ENCODE data around the gene TGFA. TPM values are rescaled to one million over a fixed set of nuclear protein-coding genes. Genes with fewer than 3 reads are reported as not detected.

Gene TGFA
- total RNA-seq, 4 donors from 2014 or later = 15.8 to 75.8 (median 52.0) TPM

DNA sequence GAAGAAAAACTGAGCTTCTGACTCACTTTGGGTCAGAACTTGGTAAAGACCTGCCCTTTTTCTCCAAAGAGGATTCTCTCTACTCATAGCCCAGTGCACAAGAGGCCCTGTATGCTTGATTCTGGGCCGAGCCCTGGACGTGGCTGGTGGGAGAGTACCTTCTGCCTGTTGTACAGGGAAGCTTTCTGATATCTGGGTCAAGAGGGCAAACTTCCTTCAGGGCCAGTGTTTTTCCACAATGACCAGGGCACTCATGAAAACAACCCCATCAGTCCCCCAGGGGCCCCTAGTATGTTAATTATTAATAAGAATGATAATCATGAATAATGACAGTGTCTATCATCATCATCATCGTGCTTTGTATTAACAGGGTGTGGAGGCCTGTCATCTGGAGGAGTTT is 90.0 kb downstream of the TGFA start:
- Histone ChIP-seq H3K4me1 (peaks cover 0 to 5% (median 0%) of the 10 kb centered on the region in 3 donors), H3K36me3 (peaks cover 0 to 38% (median 0%) of the 10 kb centered on the region in 3 donors), H3K4me3 (no peak overlapping the region), H3K27me3 (no peaks in the 10 kb centered on the region), H3K27ac (no peak overlapping the region), H3K9me3 (no peaks in the 10 kb centered on the region)
- TF ChIP-seq POLR2A (IDR thresholded peaks at IDR 0.05) = no peak
- TF ChIP-seq, protein P1, sequence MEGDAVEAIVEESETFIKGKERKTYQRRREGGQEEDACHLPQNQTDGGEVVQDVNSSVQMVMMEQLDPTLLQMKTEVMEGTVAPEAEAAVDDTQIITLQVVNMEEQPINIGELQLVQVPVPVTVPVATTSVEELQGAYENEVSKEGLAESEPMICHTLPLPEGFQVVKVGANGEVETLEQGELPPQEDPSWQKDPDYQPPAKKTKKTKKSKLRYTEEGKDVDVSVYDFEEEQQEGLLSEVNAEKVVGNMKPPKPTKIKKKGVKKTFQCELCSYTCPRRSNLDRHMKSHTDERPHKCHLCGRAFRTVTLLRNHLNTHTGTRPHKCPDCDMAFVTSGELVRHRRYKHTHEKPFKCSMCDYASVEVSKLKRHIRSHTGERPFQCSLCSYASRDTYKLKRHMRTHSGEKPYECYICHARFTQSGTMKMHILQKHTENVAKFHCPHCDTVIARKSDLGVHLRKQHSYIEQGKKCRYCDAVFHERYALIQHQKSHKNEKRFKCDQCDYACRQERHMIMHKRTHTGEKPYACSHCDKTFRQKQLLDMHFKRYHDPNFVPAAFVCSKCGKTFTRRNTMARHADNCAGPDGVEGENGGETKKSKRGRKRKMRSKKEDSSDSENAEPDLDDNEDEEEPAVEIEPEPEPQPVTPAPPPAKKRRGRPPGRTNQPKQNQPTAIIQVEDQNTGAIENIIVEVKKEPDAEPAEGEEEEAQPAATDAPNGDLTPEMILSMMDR (IDR thresholded peaks at IDR 0.05) = no peak
- WGBS, 2 donors = 82 to 85% methylated on average over 2 to 3 of the region's 3 CpGs
- DNase-seq = no peak
- intact Hi-C loops (cut with DNase I) = no loop called here

DNA sequence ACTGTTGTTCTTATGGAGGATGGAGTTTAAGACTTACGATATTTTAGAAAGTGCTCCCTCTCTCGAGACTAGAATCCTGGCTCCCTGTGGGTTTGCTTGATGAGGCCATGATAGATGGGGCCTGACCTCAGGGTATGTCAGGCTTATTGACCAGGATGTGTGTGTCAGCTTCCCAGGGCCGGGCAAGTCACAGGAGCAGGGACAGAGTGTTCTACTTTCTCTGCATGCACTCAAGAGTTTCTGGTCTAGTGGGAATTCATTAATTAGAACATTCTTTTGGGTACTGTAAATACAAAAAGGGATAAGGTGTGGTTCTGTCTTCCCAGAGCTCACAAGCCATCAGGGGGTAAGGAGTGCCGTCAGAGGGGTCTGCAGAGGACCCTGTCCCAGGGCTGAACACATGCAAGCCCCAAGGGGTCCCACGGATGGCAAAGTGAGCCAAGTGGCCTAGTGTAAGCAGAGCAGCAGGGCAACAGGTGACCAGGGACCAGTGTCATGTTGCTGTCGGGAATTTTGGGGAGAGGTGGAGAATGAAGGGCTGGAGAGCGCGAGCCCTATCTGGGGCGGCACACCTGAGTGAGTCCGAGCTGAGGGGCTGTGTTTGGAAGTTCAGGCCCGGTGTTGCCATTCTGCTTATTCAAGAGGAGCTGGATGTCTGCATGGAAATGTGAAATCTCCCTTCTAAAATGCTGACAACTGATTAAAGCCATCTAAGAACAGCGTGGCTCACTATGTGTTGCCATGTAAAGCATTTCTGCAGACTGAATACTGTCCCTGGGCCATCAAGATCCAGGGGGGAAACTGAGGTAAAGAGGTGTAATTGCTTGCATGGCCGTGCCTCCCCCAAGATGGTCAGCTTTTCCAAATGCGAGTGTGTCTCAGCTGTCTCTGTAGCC is 91.4 kb downstream of the TGFA start:
- Histone ChIP-seq H3K36me3 (peaks cover 0 to 38% (median 0%) of the 10 kb centered on the region in 3 donors), H3K9me3 (no peaks in the 10 kb centered on the region), H3K27ac (no peak overlapping the region), H3K4me1 (peaks cover 0 to 5% (median 0%) of the 10 kb centered on the region in 3 donors), H3K27me3 (no peaks in the 10 kb centered on the region), H3K4me3 (no peak overlapping the region)
- intact Hi-C loops (cut with DNase I) = no loop called here
- TF ChIP-seq, protein P1 (IDR thresholded peaks at IDR 0.05) = no peak
- TF ChIP-seq POLR2A (IDR thresholded peaks at IDR 0.05) = no peak
- WGBS, 2 donors = 79 to 83% methylated on average over 11 to 13 of the region's 14 CpGs
- DNase-seq = no peak

DNA sequence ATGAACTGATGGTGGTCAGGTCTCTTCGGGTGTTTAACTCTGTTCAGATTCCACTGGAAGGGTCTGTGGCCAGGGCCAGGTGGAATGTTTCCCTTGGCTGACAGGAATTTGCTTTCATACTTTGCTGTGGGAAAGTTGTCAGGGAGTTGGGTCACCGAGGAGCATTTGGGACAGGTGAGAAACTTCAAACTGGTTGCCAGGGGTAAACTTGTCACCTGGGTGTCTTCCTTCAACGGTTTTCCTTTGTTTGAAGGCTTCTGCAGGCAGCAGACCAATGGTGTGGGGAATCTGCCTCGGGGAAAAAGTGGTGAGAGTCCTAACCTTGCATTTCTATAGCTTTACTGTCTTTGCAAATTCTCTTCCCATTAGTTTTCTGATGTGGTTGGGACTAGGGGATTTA is 92.2 kb downstream of the TGFA start:
- 29 to 55% methylated on average over 3 of the region's 4 CpGs for WGBS, 2 donors
- no peaks in the 10 kb centered on the region for H3K27me3 ChIP-seq
- intact Hi-C loops (cut with DNase I) = no loop called here
- H3K4me3 ChIP-seq = no peak overlapping the region
- peaks cover 0 to 5% (median 0%) of the 10 kb centered on the region in 3 donors for H3K4me1 ChIP-seq
- H3K27ac ChIP-seq = no peak overlapping the region
- no peaks in the 10 kb centered on the region for H3K9me3 ChIP-seq
- DNase-seq = no peak
- peaks cover 0 to 39% (median 0%) of the 10 kb centered on the region in 3 donors for H3K36me3 ChIP-seq
- TF ChIP-seq, protein P1 (IDR thresholded peaks at IDR 0.05) = no peak
- no peak for TF ChIP-seq POLR2A (IDR thresholded peaks at IDR 0.05)

DNA sequence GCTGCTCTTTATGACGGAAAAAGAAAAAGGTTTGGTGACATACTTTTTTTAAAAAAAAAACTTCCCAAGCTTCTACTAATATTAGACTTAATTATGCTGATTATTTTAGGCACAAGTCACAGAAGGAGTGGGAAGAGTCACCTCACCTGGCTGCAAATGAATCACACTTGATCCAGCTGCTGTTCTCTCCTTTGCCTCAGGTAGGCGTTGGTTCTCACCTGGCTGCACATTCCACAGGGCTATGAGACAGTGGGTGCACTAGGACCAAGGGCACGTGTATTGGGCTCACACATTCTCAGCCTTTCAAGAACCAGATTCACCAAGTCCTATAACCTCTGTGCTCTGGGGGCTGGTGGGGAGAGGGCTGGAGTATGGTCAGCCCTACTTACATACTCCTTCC is 93.3 kb downstream of the TGFA start:
- Histone ChIP-seq H3K36me3 (peaks cover 0 to 50% (median 0%) of the 10 kb centered on the region in 3 donors), H3K9me3 (no peaks in the 10 kb centered on the region), H3K27ac (no peak overlapping the region), H3K27me3 (no peaks in the 10 kb centered on the region), H3K4me3 (no peak overlapping the region), H3K4me1 (peaks cover 0 to 5% (median 0%) of the 10 kb centered on the region in 3 donors)
- DNase-seq = no peak
- TF ChIP-seq, protein P1 (IDR thresholded peaks at IDR 0.05) = peak in 2 of 6 experiments; percentile 7 to 54
- no peak for TF ChIP-seq POLR2A (IDR thresholded peaks at IDR 0.05)
- 71 to 72% methylated on average over 3 of the region's 3 CpGs for WGBS, 2 donors
- intact Hi-C loops (cut with DNase I) = no loop called here

DNA sequence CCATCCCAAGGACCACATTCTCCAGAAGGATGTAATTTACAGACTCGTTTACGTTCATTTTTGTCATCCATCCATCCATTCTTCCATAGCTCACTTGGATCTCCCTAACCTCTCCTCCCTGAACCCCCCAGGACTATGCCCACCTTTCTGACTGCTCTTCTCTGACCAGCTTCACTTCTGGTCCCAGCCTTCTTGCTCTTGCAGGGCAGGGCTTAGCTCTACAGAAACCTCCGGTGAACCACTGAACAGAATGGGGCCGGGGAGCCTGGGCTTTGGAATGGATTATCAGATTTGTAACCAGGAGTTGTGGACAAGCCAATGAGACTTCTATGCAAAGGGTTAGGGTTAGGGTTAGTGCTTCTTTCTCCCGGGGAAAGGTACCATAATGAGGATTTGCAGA is 95.0 kb downstream of the TGFA start:
- H3K27me3 ChIP-seq = no peaks in the 10 kb centered on the region
- H3K9me3 ChIP-seq = no peaks in the 10 kb centered on the region
- H3K27ac ChIP-seq = no peak overlapping the region
- peaks cover 0 to 50% (median 0%) of the 10 kb centered on the region in 3 donors for H3K36me3 ChIP-seq
- WGBS, 2 donors = 79 to 90% methylated on average over 2 of the region's 5 CpGs
- no peak for TF ChIP-seq POLR2A (IDR thresholded peaks at IDR 0.05)
- TF ChIP-seq, protein P1 (IDR thresholded peaks at IDR 0.05) = no peak
- DNase-seq = no peak
- H3K4me3 ChIP-seq = no peak overlapping the region
- intact Hi-C loops (cut with DNase I) = no loop called here
- peaks cover 0 to 5% (median 0%) of the 10 kb centered on the region in 3 donors for H3K4me1 ChIP-seq
